NCI-H2196 (cell line): Measurements from ENCODE around the gene URB2.
"Not testable (repeated sequence)": the region's sequence is repeated elsewhere in the genome, so short reads cannot be mapped to it uniquely, and the experiment has no call there.

Experiments used
- DNase-seq: peaks from one replicate; lab custom pipeline; 2025; ENCODE audit not compliant: unreplicated experiment; lab: John Stamatoyannopoulos, UW

The URB2 gene

DNA sequence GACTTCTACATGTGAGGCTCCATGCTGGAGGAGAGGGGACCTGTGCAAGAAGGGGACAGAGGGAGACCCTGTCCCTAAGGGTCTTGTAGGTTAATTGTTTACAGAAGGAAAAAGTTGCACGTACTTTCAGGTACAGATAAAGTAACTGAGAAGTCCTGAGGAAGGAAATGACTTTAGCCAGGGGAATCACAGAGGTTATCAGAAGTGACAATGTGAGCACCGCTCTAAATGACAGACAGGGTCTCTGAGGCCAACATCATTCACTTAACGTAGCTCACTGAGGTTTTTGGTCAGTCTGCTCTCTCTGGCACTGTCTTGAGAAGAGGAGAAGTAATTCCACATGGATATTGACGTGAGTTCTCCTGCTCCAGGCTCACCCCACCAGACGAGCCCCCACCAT is 12.1 kb upstream of the URB2 start:
- no peak for DNase-seq

DNA sequence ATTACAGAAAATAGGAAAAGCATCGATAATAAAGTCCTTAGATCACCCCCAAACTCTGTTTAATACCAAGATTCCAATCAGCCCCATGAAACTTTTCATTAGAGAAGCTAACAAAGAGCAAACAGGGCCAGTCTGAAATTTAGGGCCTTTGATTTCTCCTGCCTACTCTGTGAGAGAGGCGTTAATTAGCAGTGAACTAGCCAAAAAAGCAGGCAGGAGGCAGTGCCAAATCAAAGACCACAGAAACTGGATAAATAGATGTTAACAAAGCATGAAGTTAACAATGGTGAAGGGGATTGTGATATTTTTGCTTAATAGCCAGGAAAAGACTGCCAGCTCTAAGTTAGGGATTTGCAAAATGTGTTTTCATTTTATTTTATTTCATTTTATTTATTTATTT is 11.3 kb upstream of the URB2 start:
- DNase-seq = no peak

DNA sequence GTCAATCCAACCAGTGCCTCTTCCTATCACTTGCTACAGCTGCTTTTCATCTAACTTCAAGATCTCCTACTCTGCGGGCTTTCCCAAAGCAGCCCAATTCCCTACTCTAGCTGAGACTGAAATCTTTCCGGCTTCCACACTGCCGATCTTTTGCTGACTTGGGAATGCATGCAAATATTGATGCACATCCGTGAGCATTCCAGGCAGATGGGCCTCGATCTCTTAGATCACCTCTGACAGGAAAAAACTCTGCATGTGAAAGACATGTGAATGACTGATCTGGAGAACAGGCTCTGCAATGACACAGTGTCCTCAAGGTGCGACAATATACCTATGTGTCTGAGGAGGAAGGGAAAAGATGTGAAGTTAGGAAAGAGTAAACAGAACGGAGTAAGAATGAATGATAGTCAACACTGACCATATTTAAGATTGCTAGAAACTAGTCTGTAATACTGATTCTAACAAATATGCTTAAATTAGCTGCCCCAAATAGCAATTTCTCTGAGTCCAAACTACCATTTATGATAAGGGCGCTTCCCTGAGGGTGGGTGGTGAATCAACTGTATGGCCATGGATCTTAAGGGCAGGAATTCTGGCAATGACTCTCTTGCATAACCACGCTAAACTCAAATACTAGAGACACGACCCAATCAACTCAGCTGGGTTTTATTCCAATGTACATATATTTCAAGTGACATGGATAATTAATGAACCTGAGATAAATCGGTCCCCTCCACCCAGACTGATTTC is 8.5 kb upstream of the URB2 start:
- no peak for DNase-seq

DNA sequence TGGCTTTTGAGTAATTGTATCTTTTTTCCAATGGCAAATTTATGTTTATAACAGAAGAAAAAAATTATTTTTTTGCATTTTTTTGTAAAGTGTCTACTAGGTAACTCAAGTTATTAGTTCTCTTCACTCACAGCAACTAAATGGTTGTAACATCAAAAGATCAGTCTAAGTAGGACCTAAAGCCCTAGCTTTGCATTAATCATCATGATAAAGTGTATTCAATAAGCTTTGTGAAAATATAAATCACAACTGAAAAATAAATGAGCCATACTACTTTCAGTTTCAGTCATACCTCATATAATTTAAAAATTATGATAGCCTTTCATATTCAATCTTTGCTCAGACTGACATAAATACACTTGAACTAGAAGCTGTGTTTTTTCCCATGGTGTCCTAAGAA is 7.0 kb upstream of the URB2 start:
- no peak for DNase-seq

DNA sequence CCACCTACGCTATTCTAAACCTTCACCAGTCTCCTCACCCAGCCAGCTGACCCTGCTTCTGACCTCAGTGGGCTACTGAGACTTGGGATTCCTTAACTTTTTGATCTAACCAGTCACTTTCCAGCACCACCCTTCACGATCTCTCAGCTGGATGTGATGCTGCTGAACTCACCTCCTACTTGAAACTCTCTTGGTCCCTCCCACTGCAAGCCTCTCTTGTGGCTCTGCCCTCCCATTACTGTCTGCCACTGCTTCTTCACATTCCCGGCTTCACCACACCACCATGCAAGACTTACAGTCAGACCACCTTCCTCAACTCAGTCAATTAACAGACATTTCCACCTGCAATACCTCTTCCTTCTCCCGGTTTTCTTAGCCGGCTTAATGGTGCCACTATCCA is 6.4 kb upstream of the URB2 start:
- no peak for DNase-seq

DNA sequence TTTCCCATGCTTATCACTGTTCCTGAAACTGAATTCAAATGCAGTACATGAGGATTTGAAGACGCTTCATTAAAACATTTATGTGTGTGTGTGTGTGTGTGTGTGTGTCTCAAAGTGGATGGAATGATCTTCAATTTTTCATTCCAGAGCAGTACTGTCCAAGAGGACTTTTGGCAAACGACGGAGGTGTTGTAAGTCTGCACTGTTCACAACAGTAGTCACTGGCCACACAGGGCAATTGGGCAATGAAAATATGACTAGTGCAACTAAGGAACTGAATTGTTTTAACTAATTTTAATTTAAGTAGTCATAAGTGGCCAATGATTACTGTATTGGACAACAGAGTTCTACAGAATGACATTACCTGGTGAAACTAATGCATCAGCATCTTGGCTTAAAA is 5.2 kb upstream of the URB2 start:
- no peak for DNase-seq

DNA sequence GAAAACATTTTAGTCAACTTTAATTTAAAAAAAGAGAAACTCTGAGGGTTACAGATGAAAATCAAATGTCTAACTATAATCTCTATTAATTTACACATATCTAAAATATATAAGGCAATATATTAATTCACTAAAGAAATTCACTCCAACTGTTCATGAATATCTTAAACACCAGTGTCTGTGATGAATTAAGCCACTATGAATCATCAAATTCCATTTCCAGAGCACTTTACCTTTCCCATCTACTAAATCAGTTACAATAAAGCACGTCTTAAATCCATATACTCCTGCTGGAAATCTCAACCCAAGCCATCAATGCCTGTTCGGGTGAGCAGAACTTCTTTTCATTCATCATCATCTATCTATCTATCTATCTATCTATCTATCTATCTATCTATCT is 4.4 kb upstream of the URB2 start:
- DNase-seq = no peak

DNA sequence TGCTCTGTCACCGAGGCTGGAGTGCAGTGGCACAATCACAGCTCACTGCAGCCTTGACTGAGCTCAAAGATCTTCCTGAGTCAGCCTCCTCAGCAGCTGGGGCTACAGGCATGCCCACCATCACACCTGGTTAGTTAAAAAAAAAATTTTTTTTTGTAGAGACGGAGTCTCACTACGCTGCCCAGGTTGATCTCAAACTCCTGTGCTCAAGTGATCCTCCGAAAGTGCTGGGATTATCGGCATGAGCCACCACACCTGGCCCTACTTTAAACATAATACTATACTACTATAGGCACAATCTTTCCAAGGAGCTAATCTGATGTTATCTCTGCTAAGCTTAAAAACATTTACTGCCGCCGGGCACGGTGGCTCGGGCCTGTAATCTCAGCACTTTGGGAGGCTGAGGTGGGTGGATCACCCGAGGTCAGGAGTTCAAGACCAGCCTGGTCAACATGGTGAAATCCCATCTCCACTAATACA is 3.4 kb upstream of the URB2 start:
- not testable (repeated sequence) for DNase-seq

DNA sequence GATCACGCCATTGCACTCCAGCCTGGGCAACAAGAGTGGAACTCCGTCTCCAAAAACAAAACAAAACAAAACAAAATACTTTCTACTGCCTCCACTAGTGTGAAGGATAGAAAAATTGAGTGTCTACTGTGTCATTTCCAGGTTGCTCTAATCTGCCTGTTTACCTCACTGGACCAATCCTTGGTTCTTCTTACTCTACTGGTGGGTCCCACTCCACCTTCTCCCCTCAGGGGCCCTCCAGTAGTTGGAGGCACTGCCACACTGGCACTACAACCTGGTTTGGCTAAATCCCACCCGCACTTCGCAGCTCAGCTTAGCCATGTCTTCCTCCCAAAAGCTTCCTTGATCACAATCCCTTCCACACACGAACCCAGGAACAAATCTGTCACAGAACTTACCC is 2.8 kb upstream of the URB2 start:
- no peak for DNase-seq

DNA sequence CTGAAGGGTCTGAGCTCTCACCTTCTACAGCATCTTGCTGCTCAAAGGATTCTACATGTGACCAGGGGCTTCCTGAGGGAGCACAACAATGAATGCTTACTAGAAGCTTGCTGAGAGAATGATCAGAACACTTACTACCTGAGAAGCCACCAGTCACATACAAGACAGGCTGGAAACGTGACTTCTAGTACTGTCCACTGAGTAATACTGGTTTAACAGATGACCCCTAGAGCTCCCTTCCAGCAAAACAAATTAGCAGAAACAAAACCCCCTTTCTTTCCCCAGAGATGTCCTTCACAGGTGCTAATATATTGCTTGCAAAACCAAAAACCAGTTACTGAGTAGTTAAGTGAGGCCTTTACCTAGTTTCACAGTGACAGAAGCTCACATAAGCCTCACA is 2.2 kb upstream of the URB2 start:
- no peak for DNase-seq

DNA sequence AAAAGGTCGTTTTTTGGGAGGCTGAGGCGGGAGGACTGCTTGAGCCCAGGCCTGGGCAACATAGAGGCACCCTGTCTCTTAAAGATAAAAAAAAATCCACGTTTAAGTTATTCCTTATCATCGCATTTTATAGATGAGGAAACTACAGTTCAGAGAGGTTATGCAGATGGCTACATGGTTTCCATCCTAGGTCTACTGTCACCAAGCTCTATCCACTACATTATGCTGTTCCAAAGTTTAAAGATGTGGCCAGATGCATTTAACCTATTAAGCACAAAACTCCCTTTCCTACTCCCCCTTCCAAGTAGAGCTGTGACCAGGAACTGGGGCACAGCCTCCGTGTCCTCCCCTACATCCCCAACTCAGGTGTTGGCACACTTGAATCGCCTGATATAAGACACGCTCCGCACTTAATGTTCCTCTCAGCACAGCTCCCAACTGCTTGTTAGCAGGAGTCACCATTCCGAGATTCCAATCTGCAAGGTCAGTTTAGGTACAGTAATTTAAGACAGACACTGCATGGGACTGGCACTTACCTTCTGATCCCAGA is 1.5 kb upstream of the URB2 start:
- no peak for DNase-seq

DNA sequence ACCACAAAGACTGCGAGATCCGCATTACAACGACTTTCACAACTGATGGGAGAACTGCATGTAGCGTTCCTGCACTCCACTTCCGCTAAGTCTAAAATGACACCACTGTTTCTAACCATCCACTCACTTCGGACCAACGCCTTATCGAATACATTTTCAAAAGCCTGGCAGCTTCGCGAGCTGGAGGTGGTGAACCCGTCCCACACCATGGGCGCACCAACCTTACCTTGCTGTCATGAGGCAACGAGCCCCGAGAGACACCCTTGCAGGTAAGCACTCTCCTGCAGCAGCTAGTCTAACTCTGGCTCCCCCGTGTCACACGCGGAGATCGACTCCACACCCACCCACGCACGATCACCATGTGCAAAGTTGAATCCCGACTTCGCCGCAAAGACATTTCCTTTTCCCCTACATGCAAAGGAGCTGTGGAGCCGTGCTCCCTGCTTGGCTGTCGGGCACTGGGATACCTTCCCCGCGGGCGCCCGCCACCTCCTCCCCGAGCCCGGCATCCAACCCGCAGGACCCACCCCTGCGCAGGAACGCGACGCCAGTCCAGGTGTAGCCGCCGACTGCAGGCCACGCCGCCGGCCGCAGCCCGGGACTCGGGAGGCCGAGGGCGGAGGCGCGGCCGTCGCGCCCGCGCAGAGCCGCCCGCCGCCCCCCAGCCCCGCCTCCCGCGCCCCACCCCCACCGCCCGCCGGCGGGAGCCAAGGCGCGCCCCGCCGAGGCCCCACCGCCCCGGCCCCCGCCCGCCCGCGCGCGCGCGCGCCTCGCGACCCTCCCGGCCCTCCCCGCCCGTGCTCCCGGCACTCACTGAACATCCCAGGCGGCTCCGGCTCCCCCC is 754 bp upstream of the URB2 start:
- DNase-seq = peak; percentile 60

DNA sequence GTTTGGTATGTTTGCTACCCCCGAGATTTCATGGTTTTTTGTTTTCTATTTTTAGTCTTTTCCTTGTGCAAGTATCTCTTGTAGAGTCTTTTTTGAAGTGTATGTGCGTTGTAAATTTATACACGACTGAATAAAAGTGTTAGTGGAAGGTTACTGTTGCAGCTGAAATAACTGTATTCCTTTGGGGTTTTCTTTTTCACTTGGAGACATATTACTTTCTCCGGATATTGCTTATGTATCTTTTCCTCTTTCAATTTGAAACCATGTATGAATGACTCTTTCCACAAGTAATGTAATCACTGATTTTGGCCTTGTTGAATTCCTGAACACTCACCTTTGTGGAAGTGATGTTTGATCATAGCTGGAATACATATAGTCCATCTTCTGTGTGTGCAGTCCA is 956 bp downstream of the URB2 start:
- no peak for DNase-seq

DNA sequence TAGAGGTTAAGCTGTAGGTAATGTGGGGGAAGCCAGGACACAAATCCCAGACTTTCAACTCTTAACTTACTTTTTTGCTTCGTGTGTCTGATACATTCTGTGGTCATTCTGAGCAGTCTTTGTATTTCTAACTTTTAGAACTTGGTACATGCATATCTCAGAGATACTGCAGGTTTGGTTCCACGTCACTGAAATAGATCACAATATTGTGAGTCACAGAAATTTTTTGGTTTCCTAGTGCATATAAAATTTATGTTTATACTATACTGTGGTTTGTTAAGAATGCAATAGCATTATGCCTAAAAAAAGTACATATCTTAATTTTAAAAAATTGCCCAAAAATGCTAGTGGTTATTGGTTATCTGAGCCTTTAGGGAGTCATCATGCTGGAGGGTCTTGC is 3.2 kb downstream of the URB2 start:
- DNase-seq = no peak

DNA sequence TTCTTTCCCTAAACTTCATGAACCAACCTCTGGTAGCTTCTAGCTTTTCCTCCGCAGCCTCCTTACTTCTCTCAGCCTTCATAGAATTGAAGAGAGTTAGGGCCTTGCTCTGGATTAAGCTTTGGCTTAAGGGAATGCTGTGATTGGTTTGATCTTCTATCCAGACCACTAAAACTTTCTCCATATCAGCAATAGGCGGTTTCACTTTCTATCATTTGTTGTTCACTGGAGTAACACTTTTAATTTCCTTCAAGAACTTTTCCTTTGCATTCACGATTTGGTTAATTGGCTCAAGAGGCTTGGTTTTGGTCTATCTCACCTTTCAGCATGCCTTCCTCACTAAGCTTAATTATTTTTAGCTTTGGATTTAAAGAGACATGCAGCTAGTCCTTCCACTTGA is 5.1 kb downstream of the URB2 start:
- DNase-seq = no peak

DNA sequence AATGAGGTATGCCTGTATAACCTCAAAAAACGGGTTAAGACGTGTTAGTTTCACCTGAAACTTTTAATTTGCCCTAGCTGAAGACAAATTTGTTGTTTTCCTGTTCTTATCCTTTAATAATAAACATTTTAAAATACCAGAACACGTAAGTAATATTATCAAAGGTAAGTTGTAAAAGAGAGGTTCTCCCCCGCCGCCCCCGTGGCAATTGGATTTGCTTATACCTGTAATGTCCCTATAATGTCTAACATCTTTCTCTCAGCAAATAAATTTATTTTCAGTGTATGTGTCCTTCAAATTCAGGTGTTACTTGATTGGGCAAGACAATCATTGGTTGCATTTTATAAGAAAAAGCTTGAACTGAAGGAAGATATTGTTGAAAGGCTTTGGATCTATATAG is 5.9 kb downstream of the URB2 start:
- DNase-seq = no peak

DNA sequence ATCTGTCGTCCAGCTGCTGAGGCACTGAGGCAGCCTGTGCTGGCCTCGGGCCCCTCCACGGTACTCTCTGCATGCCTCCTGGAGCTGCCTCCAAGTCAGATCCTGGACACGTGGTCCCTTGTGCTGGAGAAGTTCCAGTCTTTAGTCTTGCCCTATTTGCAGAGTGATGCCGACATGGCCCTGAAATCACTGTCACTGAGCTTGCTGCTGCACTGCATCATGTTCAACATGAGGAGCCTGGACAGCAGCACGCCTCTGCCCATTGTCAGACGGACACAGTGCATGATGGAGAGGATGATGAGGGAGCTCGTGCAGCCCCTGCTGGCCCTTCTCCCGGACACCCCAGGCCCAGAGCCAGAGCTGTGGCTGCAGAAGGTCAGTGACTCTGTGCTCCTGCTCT is 10.0 kb downstream of the URB2 start:
- DNase-seq = no peak

DNA sequence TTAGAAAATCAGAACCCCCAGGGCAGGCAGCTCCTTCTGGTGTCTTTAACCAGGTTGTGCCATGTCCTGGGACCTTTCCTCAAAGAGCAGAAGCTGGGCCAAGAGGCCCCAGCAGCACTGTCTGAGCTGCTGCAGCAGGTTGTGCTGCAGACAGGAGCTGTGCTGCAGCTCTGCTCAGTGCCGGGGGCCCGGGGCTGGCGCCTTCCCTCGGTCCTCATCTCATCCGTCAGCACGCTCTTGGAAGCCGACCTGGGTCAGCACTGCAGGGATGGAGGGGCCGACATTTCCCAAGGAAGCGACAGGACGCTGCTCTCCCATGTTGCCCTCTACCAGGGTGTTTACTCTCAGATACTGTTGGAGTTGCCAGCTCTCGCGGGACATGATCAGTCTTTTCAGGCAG is 11.7 kb downstream of the URB2 start:
- DNase-seq = no peak

DNA sequence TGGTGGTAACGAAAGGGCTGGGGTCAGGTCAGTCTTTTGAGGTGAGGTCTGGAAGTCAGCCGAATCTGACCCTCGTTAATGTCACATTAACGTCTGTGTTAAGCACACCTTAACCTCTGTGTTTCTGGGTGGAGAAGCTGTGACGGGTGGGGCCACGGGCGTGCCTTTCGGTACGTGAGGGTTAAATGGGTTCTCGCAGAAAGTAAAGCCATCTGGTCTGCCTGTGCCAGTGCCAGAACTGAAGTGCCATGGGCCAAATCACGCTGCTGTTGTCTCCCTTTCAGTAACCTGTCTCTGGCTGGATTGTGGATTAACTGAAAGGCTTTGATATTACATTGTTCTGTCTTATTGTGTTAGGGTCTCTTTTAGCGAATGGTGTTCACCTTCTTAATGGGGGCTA is 14.4 kb downstream of the URB2 start:
- DNase-seq = no peak

DNA sequence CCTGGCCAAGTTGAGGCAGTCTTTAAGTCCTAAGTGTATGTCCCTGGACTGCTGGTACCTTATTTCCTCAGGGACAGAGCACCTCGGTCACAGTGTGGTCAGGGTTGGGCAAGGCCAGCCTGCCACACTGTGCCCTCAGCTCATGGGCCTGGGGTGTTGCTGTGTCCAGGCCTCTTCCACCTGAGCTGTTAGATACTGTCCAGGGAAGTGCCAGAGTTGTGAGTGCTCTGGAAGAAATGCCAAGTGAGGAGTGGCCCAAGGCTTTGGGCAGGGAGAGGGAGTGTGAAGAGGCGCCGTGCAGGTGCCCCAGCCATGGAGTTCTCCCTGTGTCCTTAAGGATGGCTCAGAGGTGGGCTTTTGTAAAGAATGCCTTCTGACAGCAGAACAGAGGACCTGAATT is 15.3 kb downstream of the URB2 start:
- no peak for DNase-seq

DNA sequence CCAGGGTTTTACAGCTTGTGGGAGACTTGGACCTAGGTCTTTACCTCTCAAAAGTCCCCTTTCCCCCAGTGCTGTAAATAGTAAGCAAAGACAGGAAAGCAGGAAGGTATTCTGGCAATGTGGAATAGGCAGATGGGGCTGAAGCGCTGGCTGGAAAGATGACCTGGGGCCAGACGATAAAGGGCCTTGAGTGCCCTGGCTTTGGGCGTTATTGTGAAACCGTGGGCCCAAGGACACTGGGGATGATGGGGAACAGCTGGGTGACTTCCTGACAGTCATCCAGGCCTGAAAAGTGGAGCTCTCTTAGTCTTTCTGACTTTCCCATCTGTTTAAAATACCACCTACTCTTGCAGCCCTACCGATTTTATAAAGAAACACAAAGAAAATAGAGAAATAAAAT is 16.3 kb downstream of the URB2 start:
- no peak for DNase-seq

DNA sequence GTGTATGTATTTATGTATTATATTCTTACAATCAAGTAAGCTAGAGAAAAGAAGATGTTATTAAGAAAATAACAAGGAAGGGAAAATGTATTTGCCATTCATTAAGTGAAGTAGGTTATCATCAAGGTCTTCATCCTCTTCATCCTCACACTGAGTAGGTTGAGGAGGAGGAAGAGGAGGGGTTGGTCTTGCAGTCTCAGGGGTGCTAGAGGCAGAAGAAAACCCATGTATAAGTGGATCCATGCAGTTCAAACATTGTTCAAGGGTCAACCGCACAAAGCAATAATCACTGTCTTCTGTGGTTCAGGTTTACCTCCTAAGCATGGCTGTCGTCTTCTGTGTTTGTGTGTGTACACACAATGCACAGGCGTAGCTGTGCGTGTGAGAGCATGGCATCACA is 16.9 kb downstream of the URB2 start:
- no peak for DNase-seq
